ENCODE measurements around the gene NCEH1.
"Not testable (repeated sequence)": the region's sequence is repeated elsewhere in the genome, so short reads cannot be mapped to it uniquely, and the experiment has no call there.

Gene NCEH1

GRCh38 chr3:172705170-172705569 is 5.7 kb downstream of the NCEH1 start:
- no peak for DNase-seq

GRCh38 chr3:172704001-172704400 is 6.9 kb downstream of the NCEH1 start:
- DNase-seq: no peak

GRCh38 chr3:172702731-172703130 is 8.1 kb downstream of the NCEH1 start:
- DNase-seq: not testable (repeated sequence)

- no peak for DNase-seq
Measured at GRCh38 chr3:172702256-172702655, 8.6 kb downstream of the NCEH1 start.

GRCh38 chr3:172701751-172702150 is 9.1 kb downstream of the NCEH1 start:
- DNase-seq: no peak

- DNase-seq: no peak
Measured at GRCh38 chr3:172700936-172701455, 9.9 kb downstream of the NCEH1 start.

- no peak for DNase-seq
Measured at GRCh38 chr3:172700256-172700655, 10.6 kb downstream of the NCEH1 start.

GRCh38 chr3:172699031-172699430 is 11.8 kb downstream of the NCEH1 start:
- DNase-seq: no peak

GRCh38 chr3:172698631-172699030 is 12.2 kb downstream of the NCEH1 start:
- no peak for DNase-seq

GRCh38 chr3:172697558-172697957 is 13.3 kb downstream of the NCEH1 start:
- no peak for DNase-seq

GRCh38 chr3:172696357-172696756 is 14.5 kb downstream of the NCEH1 start:
- no peak for DNase-seq

GRCh38 chr3:172694573-172695246 is 16.2 kb downstream of the NCEH1 start:
- no peak for DNase-seq

- no peak for DNase-seq
Measured at GRCh38 chr3:172692751-172693338, 18.0 kb downstream of the NCEH1 start.

- no peak for DNase-seq
Measured at GRCh38 chr3:172690936-172691335, 19.9 kb downstream of the NCEH1 start.

- no peak for DNase-seq
Measured at GRCh38 chr3:172688588-172688987, 22.3 kb downstream of the NCEH1 start.

GRCh38 chr3:172687501-172687900 is 23.4 kb downstream of the NCEH1 start:
- no peak for DNase-seq

GRCh38 chr3:172685331-172686214 is 25.3 kb downstream of the NCEH1 start:
- no peak for DNase-seq

- no peak for DNase-seq
Measured at GRCh38 chr3:172680684-172681083, 30.2 kb downstream of the NCEH1 start.

- DNase-seq: no peak
Measured at GRCh38 chr3:172679599-172679998, 31.3 kb downstream of the NCEH1 start.

- no peak for DNase-seq
Measured at GRCh38 chr3:172678068-172678467, 32.8 kb downstream of the NCEH1 start.

GRCh38 chr3:172676196-172676922 is 34.5 kb downstream of the NCEH1 start:
- DNase-seq: no peak

GRCh38 chr3:172675441-172676193 is 35.2 kb downstream of the NCEH1 start:
- DNase-seq: no peak

Measured in activated gamma-delta T cell (primary cell).